ENCODE data around the gene COL11A2. TPM values are rescaled to one million over a fixed set of nuclear protein-coding genes. Genes with fewer than 3 reads are reported as not detected.

The COL11A2 gene
- total and polyA plus RNA-seq, 2 of the 13 experiments (the other 11 are each of a cell fraction or from before 2014, with no cell fraction given): 0.55 TPM

DNA sequence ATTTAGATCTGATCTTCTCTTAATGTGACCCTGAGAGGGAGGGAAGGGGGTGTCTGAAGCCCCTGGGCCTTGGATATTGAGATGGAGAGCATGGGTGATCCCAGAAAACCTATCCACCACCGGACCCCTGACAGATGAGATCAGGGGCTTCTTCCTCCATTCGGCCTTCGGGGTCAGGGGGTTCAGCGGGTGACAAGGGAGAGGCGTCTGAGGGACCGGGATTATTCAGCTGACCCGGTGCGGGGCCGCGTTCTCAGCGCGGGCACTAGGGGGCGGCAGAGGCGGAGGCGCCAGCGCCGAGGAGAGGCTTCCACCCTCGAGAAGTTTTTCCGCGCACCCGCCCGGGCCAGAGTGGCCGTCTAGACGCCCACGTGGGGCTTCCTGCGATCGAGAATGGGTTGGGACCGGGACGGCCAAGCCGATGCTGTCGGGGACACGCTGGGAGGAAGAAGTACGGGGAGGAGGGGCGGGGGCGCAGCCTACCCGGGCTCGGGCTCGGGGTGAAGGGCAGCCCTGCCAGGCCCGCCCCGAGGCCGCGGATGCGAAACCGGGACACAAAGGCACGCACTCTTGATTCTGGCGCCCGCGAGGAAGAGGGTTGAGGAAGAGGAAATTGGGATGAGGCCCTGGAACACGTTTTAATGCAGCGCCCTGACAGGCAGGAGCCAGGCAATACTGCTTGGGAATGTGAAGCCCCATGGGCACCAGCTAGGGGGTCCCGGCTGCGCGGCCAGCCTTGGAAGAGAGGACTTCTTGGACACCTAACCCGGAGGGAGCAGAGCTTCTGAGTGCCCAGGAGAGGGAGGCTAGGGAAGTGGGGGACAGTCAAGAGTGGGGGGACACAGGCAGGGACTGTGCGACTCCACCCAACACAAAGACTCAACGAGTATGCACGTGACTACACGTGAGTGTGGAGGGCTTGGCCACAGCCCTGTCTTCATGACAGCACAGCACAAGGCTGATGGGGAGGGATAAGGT, 30.6 kb downstream of the COL11A2 start (continued):
- TF ChIP-seq FOXA1 (IDR thresholded peaks at IDR 0.05) (no peak), FOXA1 (CRISPR knock-in tag; IDR thresholded peaks at IDR 0.05) (no peak), ZNF790 (CRISPR knock-in tag; IDR thresholded peaks at IDR 0.05; ENCODE audit: borderline replicate concordance) (0 out of 2 replicates have a peak, but pooled peaks have one; percentile 86), SNRNP70 (IDR thresholded peaks at IDR 0.05; ENCODE audit: low read depth, low read length) (no peak), ZNF264 (CRISPR knock-in tag; IDR thresholded peaks at IDR 0.05) (no peak), ZNF782 (CRISPR knock-in tag; IDR thresholded peaks at IDR 0.05; ENCODE audit: borderline replicate concordance) (no peak), ZNF563 (CRISPR knock-in tag; IDR thresholded peaks at IDR 0.05) (peak; percentile 80; the same call in 1 of the 2 replicates), ZNF292 (CRISPR knock-in tag; IDR thresholded peaks at IDR 0.05; ENCODE audit: borderline replicate concordance, low read depth) (no peak), PAWR (CRISPR knock-in tag; IDR thresholded peaks at IDR 0.05; ENCODE audit: borderline replicate concordance) (no peak), CCDC6 (CRISPR knock-in tag; IDR thresholded peaks at IDR 0.05) (peak; percentile 57; the same call in 1 of the 2 replicates), POLR2G (IDR thresholded peaks at IDR 0.05; ENCODE audit: low read depth, low read length) (no peak), ZNF543 (CRISPR knock-in tag; IDR thresholded peaks at IDR 0.05) (no peak), IRX3 (CRISPR knock-in tag; IDR thresholded peaks at IDR 0.05; ENCODE audit: borderline replicate concordance, low read depth) (no peak), ZNF652 (CRISPR knock-in tag; IDR thresholded peaks at IDR 0.05; ENCODE audit: borderline replicate concordance, low read depth) (no peak), ZNF235 (CRISPR knock-in tag; IDR thresholded peaks at IDR 0.05; ENCODE audit: borderline replicate concordance) (0 out of 2 replicates have a peak, but pooled peaks have one; percentile 51)
- TF ChIP-seq, protein P1, sequence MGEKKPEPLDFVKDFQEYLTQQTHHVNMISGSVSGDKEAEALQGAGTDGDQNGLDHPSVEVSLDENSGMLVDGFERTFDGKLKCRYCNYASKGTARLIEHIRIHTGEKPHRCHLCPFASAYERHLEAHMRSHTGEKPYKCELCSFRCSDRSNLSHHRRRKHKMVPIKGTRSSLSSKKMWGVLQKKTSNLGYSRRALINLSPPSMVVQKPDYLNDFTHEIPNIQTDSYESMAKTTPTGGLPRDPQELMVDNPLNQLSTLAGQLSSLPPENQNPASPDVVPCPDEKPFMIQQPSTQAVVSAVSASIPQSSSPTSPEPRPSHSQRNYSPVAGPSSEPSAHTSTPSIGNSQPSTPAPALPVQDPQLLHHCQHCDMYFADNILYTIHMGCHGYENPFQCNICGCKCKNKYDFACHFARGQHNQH (CRISPR knock-in tag; IDR thresholded peaks at IDR 0.05): peak; percentile 47; the same call in 1 of the 2 replicates
- TF ChIP-seq, protein P2, sequence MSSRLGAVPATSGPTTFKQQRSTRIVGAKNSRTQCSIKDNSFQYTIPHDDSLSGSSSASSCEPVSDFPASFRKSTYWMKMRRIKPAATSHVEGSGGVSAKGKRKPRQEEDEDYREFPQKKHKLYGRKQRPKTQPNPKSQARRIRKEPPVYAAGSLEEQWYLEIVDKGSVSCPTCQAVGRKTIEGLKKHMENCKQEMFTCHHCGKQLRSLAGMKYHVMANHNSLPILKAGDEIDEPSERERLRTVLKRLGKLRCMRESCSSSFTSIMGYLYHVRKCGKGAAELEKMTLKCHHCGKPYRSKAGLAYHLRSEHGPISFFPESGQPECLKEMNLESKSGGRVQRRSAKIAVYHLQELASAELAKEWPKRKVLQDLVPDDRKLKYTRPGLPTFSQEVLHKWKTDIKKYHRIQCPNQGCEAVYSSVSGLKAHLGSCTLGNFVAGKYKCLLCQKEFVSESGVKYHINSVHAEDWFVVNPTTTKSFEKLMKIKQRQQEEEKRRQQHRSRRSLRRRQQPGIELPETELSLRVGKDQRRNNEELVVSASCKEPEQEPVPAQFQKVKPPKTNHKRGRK (CRISPR knock-in tag; IDR thresholded peaks at IDR 0.05): no peak
- TF ChIP-seq, protein P3, sequence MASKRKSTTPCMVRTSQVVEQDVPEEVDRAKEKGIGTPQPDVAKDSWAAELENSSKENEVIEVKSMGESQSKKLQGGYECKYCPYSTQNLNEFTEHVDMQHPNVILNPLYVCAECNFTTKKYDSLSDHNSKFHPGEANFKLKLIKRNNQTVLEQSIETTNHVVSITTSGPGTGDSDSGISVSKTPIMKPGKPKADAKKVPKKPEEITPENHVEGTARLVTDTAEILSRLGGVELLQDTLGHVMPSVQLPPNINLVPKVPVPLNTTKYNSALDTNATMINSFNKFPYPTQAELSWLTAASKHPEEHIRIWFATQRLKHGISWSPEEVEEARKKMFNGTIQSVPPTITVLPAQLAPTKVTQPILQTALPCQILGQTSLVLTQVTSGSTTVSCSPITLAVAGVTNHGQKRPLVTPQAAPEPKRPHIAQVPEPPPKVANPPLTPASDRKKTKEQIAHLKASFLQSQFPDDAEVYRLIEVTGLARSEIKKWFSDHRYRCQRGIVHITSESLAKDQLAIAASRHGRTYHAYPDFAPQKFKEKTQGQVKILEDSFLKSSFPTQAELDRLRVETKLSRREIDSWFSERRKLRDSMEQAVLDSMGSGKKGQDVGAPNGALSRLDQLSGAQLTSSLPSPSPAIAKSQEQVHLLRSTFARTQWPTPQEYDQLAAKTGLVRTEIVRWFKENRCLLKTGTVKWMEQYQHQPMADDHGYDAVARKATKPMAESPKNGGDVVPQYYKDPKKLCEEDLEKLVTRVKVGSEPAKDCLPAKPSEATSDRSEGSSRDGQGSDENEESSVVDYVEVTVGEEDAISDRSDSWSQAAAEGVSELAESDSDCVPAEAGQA (IDR thresholded peaks at IDR 0.05; ENCODE audit: low read depth): no peak; the same call in 1 of the 2 replicates
- TF ChIP-seq, protein P3 (CRISPR knock-in tag; IDR thresholded peaks at IDR 0.05; ENCODE audit: borderline replicate concordance): no peak
